Activated CD8-positive, alpha-beta T cell treated with anti-CD3 and anti-CD28 coated beads for 36 hours (primary cell): Measurements from ENCODE around the gene SLAMF7. TPM values are rescaled to one million over a fixed set of nuclear protein-coding genes. Genes with fewer than 3 reads are reported as not detected.

Source experiments
- ATAC-seq: fragments of 200-7000 bp; cut with Tn5 transposase; one replicate; pipeline ENCODE4 v1.10.0; 2021; ENCODE audit warnings: mild to moderate bottlenecking, moderate library complexity
- CTCF ChIA-PET: fragments of 350-600 bp; sonication (Branson Sonifier 250); formaldehyde crosslinking; loops from one replicate; lab custom pipeline; 2021; ENCODE audit warnings: antibody characterized with exemption; lab: Charles Lee
- POLR2A ChIA-PET: fragments of 350-600 bp; sonication (Branson Sonifier 250); formaldehyde crosslinking; loops from one replicate; lab custom pipeline; 2021; ENCODE audit warnings: antibody characterized with exemption; lab: Charles Lee
- DNase-seq: peaks from one replicate; pipeline ENCODE4 v3.0.0-alpha.2; 2020
- H3K27ac Mint-ChIP-seq: one replicate; pipeline ENCODE4 v1.8.0; 2021; ENCODE audit warnings: mild to moderate bottlenecking, mixed read lengths
- H3K27me3 Mint-ChIP-seq: one replicate; pipeline ENCODE4 v1.8.0; 2021; ENCODE audit warnings: mixed read lengths
- H3K36me3 Mint-ChIP-seq: one replicate; pipeline ENCODE4 v1.8.0; 2021; ENCODE audit warnings: low read depth, mixed read lengths
- H3K4me1 Mint-ChIP-seq: one replicate; pipeline ENCODE4 v1.8.0; 2021; ENCODE audit warnings: low read depth, mixed read lengths
- H3K4me3 Mint-ChIP-seq: one replicate; pipeline ENCODE4 v1.8.0; 2021; ENCODE audit warnings: mild to moderate bottlenecking, moderate library complexity, mixed read lengths
- H3K9me3 Mint-ChIP-seq: one replicate; pipeline ENCODE4 v1.8.0; 2021; ENCODE audit warnings: mixed read lengths
- intact Hi-C: fragments of 100-400 bp; cut with micrococcal nuclease; formaldehyde crosslinking; loops from one replicate; pipeline ENCODE4 v1.10.0; 2022
- total RNA-seq, 2 experiments: library from RNA; stranded (reverse); gene quantifications; one replicate each; pipeline ENCODE4 v1.2.3, GENCODE V29; 2021
- TF ChIP-seq, protein P1 (sequence below): fragments of 200-600 bp; IDR thresholded peaks from one replicate; pipeline ENCODE4 v1.8.0; 2022; ENCODE audit warnings: antibody characterized with exemption, mild to moderate bottlenecking

Gene SLAMF7
- total RNA-seq, 2 experiments from 2014 or later = 90.0 to 93.5 TPM

- Mint-ChIP-seq H3K27me3 (no peaks in the 10 kb centered on the region), H3K4me3 (peak overlapping the region; percentile 78), H3K27ac (peak overlapping the region; percentile 92), H3K4me1 (peaks cover 50% of the 10 kb centered on the region), H3K9me3 (peaks cover 2% of the 10 kb centered on the region), H3K36me3 (peaks cover 7% of the 10 kb centered on the region)
- DNase-seq = peak; percentile 69
- POLR2A ChIA-PET = interaction anchor here (0.8 to 3.0 kb wide), 25 partner anchors 9 to 90 kb away, joined by 3 to 17 read pairs (median 5); partner anchors contain the start of genes CD48 and SLAMF7
- TF ChIP-seq, protein P1, sequence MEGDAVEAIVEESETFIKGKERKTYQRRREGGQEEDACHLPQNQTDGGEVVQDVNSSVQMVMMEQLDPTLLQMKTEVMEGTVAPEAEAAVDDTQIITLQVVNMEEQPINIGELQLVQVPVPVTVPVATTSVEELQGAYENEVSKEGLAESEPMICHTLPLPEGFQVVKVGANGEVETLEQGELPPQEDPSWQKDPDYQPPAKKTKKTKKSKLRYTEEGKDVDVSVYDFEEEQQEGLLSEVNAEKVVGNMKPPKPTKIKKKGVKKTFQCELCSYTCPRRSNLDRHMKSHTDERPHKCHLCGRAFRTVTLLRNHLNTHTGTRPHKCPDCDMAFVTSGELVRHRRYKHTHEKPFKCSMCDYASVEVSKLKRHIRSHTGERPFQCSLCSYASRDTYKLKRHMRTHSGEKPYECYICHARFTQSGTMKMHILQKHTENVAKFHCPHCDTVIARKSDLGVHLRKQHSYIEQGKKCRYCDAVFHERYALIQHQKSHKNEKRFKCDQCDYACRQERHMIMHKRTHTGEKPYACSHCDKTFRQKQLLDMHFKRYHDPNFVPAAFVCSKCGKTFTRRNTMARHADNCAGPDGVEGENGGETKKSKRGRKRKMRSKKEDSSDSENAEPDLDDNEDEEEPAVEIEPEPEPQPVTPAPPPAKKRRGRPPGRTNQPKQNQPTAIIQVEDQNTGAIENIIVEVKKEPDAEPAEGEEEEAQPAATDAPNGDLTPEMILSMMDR = no peak
- ATAC-seq = peak; percentile 83
- intact Hi-C loops = loop anchor here (1.0 to 2.0 kb wide), 3 partner anchors 19 to 85 kb away; no protein-coding TSS in a partner anchor
- CTCF ChIA-PET = interaction anchor here (0.9 to 7.9 kb wide), 41 partner anchors 8 to 223 kb away, joined by 3 to 217 read pairs (median 11); partner anchors contain the start of genes CD48, ITLN2, LY9 and SLAMF7
These were observed 28.6 kb downstream of the SLAMF7 start for GRCh38 chr1:160767395-160768294.

- POLR2A ChIA-PET = interaction anchor here (0.8 to 3.0 kb wide), 23 partner anchors 8 to 90 kb away, joined by 3 to 17 read pairs (median 5); partner anchors contain the start of genes CD48 and SLAMF7
- TF ChIP-seq, protein P1 = peak; percentile 89
- intact Hi-C loops = loop anchor here (1.0 to 2.0 kb wide), 3 partner anchors 20 to 85 kb away; no protein-coding TSS in a partner anchor
- peaks cover 2% of the 10 kb centered on the region for H3K9me3 Mint-ChIP-seq
- peak; percentile 94 for DNase-seq
- peaks cover 7% of the 10 kb centered on the region for H3K36me3 Mint-ChIP-seq
- H3K4me1 Mint-ChIP-seq = peaks cover 51% of the 10 kb centered on the region
- peak; percentile 80 for ATAC-seq
- peak overlapping the region; percentile 78 for H3K4me3 Mint-ChIP-seq
- CTCF ChIA-PET = interaction anchor here (0.8 to 7.9 kb wide), 45 partner anchors 8 to 222 kb away, joined by 3 to 217 read pairs (median 7); partner anchors contain the start of genes CD48, ITLN2, LY9 and SLAMF7
- H3K27ac Mint-ChIP-seq = peak overlapping the region; percentile 92
- no peaks in the 10 kb centered on the region for H3K27me3 Mint-ChIP-seq
These were observed 29.2 kb downstream of the SLAMF7 start for GRCh38 chr1:160768295-160768657.

DNA sequence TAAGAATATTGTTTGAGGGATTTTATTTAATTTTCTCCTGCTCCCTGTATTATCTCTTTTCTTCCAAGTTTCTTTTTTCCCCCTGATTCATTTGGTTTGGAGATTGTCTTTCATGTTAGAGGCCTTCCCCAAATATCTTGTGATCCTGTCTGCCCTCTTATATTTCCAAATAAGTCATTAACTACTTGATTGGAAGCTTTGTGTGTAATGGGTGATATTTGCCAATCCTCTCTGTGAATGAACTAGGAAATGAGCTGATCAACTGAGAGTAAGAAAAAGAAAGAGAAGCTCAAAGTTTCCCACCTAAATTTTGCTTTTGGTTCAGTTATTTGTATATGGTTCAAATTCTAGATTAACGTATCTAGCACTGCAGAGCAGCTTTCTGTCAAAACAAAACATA is 33.3 kb downstream of the SLAMF7 start:
- ChIA-PET POLR2A (interaction anchor here (1.2 kb wide), 1 partner anchor 36 kb away, joined by 5 read pairs; no protein-coding TSS in a partner anchor), CTCF (interaction anchor here (0.8 to 11.1 kb wide), 14 partner anchors 9 to 182 kb away, joined by 3 to 186 read pairs (median 5); partner anchors contain the start of gene LY9)
- Mint-ChIP-seq H3K9me3 (no peaks in the 10 kb centered on the region), H3K36me3 (no peaks in the 10 kb centered on the region), H3K27me3 (no peaks in the 10 kb centered on the region), H3K4me1 (peaks cover 76% of the 10 kb centered on the region), H3K4me3 (no peak overlapping the region), H3K27ac (peak overlapping the region; percentile 4)
- TF ChIP-seq, protein P1 = no peak
- ATAC-seq (no peak), DNase-seq (no peak)
- intact Hi-C loops = no loop called here

DNA sequence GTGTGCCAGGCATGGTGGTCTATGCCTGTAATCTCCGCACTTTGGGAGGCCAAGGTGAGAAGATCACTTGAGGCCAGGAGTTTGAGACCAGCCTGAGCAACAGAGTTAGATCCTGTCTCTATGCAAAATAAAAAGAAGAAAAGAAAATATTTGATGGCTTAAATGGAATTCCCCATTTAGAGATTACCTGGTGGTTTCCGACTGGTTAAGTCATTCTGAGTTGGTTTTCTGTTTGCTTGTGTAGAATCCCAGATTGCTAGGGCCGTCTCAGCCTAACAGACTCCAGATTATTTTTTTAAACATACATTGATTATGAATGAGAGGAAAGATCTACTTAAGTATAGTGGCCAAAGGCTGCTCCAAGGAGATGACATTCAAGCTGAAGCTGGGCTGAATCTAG is 34.0 kb downstream of the SLAMF7 start:
- Mint-ChIP-seq H3K4me1 (peaks cover 72% of the 10 kb centered on the region), H3K27ac (peak overlapping the region; percentile 71), H3K9me3 (no peaks in the 10 kb centered on the region), H3K27me3 (no peaks in the 10 kb centered on the region), H3K36me3 (no peaks in the 10 kb centered on the region), H3K4me3 (no peak overlapping the region)
- ATAC-seq (no peak), DNase-seq (no peak)
- ChIA-PET POLR2A (interaction anchor here (1.0 to 1.2 kb wide), 2 partner anchors 24 to 35 kb away, joined by 3 to 5 read pairs; no protein-coding TSS in a partner anchor), CTCF (interaction anchor here (0.8 to 11.1 kb wide), 12 partner anchors 22 to 181 kb away, joined by 3 to 186 read pairs (median 5); partner anchors contain the start of gene LY9)
- TF ChIP-seq, protein P1 = no peak
- intact Hi-C loops = no loop called here
